GM12891 (cell line): ENCODE data around the gene CIRBP.

Experiments
- DNase-seq: peaks from one replicate; pipeline ENCODE4 v3.0.0; 2011; ENCODE audit warnings: low spot score; ENCODE audit not compliant: insufficient read length
- FAIRE-seq: peaks from 2 replicates; lab custom pipeline; 2011; peaks lifted over from hg19 to GRCh38; lab: Jason Lieb, UNC
- PAX5 ChIP-seq: IDR thresholded peaks from 2 replicates; pipeline ENCODE4 v1.6.1; 2011; ENCODE audit warnings: low read length, moderate library complexity, mild to moderate bottlenecking; ENCODE audit not compliant: insufficient read depth, severe bottlenecking
- POLR2A ChIP-seq: IDR thresholded peaks from 2 replicates; pipeline ENCODE4 v1.6.1; 2011; ENCODE audit warnings: low read depth, low read length, control low read depth
- POLR2AphosphoS5 ChIP-seq: IDR thresholded peaks from 2 replicates; pipeline ENCODE4 v1.6.1; 2011; ENCODE audit warnings: low read depth, low read length, control low read depth
- POU2F2 ChIP-seq: IDR thresholded peaks from 2 replicates; pipeline ENCODE4 v1.6.1; 2011; ENCODE audit warnings: low read depth, mild to moderate bottlenecking, control low read depth, low read length, moderate library complexity
- SPI1 ChIP-seq: IDR thresholded peaks from 2 replicates; pipeline ENCODE4 v1.6.1; 2011; ENCODE audit warnings: low read depth, low read length, control low read depth
- TAF1 ChIP-seq: IDR thresholded peaks from 2 replicates; pipeline ENCODE4 v1.6.1; 2011; ENCODE audit warnings: low read depth, low read length, control low read depth

The CIRBP gene

DNA sequence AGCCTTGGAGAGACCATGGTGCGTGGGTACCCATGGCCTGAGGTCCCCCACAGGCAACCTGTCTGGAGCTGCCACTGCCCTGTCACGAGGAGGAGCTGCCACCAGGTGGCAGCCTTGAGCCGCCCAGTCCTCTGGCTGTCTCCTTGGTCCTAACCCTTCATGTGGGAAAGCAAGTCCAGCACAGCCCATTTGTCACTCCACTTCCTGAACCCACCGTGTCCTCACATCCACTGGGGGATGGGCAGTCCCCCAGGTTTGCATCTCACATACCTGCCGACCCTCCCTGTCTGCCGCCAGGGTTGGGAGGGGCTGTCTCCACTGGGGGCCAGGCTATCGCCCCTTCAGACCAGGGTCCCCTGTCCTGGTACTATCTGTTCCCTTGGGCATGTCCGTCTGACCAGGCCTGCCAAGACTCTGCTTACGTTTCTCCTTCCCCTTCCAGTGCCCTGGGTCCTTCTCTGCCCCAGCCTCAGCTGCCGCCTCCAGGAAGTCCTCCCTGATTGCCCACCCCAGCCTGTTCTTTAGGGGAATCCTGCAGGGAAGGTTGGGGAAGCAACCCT is 10.7 kb downstream of the CIRBP start:
- FAIRE-seq (peak; percentile 95), DNase-seq (peak; percentile 88)
- no peak for TF ChIP-seq POLR2AphosphoS5
- TF ChIP-seq SPI1: no peak
- peak; percentile 14; the same call in 1 of the 2 replicates for TF ChIP-seq POLR2A

DNA sequence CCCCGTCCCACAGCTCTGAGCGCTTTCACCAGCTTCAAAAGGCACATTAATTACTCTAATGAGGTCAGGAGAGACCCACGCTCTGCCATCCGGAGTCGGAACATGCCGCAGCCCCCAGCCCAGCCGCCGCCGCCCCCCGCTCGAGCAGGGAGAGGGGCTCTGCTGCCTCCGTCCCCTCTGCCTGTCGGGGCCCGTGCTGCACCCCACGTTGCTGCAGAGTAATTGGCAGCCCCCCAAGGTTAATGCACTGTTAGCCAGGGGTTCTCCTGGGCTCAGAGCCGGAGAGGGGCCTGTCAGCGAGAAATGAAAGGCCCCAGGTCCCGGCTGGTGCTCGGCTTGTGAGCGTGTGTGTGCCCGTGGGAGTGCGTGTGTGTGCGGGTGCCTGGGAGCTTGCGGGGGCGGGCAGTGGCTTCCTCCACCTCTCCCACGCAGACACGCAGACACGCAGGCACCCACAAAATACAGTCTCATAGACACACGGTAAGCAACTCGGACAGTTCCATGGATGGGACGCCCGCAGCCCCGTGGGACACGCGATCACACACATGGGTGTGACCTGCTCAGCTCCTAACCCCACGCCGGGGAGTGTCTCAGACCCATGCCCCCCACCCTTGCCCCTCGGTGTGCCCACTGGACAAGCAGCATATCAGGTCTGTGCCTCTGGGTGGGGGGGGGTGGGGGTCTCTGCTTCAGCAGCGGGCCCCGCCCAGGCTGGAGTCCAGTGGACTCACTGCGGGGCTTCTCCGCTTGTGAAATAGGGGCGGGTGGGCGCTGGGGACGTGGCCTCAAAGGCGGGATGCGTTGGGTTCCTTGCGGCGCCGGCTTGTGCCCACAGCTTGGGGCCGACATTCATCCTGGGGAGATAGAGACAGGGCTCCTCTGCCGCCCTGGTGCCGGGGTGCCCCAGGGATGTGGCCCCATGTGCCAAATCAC is 11.8 kb downstream of the CIRBP start:
- FAIRE-seq (no peak), DNase-seq (no peak)
- TF ChIP-seq POU2F2: no peak
- no peak for TF ChIP-seq PAX5
- no peak for TF ChIP-seq SPI1
- TF ChIP-seq TAF1: no peak
- no peak for TF ChIP-seq POLR2A
- TF ChIP-seq POLR2AphosphoS5: no peak

DNA sequence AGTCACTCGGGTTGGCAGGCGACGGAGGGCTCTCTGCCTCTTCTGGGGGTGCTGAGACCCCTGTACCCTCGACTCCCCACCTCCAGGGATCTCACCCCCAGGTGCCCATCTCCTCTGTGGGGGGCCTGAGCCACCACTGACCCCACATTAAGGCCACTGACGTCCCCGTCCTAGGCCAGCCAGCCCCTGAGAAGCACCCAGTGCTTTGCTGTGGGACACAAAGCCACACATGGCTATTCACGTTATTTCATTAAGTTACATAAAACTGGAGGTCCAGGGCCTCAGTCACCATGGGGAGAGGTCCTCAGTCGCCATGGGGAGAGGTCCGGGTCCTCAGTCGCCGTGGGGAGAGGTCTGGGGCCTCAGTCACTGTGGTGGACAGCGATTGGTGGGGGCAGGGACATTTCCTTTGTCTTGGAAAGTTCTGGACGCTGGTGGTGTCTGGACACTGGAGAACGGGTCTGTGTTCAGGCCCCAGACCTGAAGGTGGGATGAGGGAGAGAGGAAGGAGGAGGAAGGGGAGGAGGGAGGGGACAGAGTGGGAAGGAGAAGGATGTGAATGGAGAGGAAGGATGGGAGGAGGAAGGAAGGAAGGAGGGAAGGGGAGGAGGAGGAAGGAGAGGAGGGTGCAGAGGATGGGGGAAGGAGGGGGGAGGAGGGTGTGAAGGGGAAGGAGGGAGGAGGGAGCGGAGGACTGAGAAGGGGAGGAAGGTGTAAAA is 12.6 kb downstream of the CIRBP start:
- FAIRE-seq (no peak), DNase-seq (no peak)
- TF ChIP-seq POLR2A: no peak
- TF ChIP-seq POLR2AphosphoS5: no peak
- no peak for TF ChIP-seq POU2F2
- no peak for TF ChIP-seq TAF1
- no peak for TF ChIP-seq PAX5
- TF ChIP-seq SPI1: no peak

DNA sequence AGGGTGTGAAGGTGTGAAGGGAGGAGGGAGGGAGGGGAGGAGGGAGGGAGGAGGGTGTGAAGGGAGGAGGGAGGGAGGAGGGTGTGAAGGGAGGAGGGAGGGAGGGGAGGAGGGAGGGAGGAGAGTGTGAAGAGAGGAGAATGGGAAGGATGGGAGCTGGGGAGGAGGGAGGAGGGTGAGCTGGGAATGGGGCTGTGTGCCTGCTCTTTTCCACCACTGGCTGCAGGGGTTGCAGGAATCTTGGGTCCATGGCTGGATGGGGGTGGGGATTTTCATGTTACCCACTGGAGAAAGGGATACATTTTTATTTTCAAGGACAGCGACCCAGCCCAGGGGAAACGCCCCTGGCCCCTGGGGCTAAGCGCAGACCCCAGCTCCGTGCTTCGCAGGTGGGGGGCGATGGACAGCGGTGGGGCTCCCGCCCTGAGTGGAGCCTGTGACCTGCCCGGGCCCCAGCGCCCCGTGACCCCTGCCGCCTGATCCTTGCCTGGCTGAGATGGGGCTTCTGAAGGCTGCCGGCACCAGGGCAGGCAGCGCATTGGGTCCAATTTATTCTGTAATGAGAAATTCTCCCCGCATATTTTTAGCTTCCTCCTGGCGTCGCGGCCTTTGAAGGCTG is 13.6 kb downstream of the CIRBP start:
- TF ChIP-seq POU2F2: no peak
- no peak for TF ChIP-seq PAX5
- no peak for TF ChIP-seq TAF1
- no peak for TF ChIP-seq POLR2A
- TF ChIP-seq SPI1: no peak
- no peak for TF ChIP-seq POLR2AphosphoS5
- DNase-seq: no peak
- no peak for FAIRE-seq

DNA sequence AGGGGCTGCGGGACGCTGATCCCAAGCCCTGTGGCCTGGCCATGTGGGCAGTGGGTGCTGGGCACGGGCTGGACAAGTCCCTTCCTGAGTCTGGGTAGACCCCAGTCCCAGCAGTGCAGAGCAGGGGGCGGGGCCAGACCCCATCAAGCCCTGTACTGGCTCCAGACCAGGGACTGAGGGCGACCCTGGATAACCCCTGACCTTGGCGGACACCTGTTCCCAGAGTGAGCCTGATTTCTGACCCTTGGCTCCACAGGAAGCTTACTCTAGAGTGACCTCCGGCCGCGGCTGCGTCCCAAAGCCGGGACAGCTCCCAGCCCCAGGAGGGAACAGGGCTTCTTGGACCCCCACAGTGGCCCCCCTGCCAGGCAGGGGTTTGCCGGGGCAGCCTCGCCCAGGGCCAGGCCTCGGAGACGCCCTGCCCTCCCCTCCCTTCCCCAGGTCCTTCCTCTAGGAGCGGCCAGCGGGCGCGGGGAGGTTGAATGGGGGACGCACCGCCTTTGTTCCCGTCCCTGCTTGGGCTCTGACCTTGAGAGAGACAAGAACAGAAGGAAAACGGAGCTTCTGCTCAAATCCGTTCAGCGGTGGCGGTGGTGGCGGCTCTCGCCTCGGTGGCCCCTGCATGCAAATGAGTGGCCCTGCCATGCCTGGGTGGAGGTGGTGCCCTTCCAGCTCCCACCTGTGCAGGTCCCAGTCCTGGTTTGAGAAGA is 14.2 kb downstream of the CIRBP start:
- no peak for TF ChIP-seq POU2F2
- no peak for TF ChIP-seq POLR2AphosphoS5
- TF ChIP-seq POLR2A: no peak
- no peak for TF ChIP-seq SPI1
- TF ChIP-seq TAF1: no peak
- no peak for TF ChIP-seq PAX5

DNA sequence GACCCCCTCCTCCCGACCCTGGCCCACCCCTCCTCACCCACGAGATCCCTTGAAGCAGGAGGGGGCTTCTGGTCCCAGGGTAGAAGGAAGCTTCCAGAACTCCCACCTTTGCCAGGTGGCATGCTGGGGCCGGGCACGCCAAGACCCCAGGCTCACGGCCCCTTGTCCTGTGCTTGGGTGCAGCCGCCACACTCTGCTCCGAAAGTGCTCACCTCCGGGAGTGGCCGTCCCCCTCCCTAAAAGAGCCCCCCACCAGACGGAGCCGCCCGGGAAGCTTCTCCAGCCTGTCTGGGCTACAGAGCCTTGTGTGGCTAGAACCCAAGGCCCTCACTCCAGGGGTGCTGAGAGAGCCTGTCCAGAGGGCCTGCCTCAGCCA is 14.8 kb downstream of the CIRBP start:
- FAIRE-seq: no peak
- no peak for TF ChIP-seq TAF1
- no peak for TF ChIP-seq POU2F2
- no peak for TF ChIP-seq SPI1
- TF ChIP-seq POLR2A: no peak
- TF ChIP-seq PAX5: no peak
- TF ChIP-seq POLR2AphosphoS5: no peak

More for the DNA sequence above, 14.2 kb downstream of the CIRBP start:
- FAIRE-seq (no peak), DNase-seq (no peak)

DNA sequence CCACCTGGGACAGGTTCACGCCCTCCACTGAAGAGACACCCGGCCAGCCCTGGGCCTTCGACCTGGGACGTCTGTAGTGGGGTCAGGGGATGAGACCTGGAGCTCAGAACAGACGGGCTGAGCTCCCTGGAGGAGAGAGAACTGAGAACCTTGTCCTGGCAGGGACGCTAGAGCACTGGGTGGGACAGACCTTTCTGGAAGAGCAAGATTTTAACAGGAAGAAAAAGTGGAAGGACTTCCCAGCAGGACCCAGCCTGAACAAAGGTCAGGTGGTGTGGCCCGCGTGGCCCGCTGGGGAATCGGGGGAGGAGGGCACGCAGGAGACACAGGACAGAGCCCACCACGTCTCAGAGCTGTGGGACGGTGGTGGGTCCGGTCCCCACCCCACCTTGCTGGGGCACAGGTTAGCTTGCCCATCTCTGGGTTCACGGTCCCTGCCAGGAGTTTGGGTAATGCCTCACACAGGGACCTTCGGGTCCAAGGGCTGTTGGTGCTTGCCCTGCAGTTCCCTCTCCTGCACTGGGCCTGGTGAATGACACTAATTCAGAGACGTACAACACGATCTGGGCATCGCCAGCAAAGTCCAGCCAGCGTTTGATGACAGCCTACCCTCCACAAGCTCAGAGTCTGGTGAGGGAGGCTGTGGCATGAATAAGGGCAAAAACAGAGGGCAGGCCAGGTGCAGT is 15.3 kb downstream of the CIRBP start:
- TF ChIP-seq PAX5 (no peak), POLR2AphosphoS5 (no peak), TAF1 (no peak), POU2F2 (no peak), POLR2A (no peak), SPI1 (no peak)
- DNase-seq: no peak
- FAIRE-seq: no peak

More for the DNA sequence above, 14.8 kb downstream of the CIRBP start:
- DNase-seq: no peak

DNA sequence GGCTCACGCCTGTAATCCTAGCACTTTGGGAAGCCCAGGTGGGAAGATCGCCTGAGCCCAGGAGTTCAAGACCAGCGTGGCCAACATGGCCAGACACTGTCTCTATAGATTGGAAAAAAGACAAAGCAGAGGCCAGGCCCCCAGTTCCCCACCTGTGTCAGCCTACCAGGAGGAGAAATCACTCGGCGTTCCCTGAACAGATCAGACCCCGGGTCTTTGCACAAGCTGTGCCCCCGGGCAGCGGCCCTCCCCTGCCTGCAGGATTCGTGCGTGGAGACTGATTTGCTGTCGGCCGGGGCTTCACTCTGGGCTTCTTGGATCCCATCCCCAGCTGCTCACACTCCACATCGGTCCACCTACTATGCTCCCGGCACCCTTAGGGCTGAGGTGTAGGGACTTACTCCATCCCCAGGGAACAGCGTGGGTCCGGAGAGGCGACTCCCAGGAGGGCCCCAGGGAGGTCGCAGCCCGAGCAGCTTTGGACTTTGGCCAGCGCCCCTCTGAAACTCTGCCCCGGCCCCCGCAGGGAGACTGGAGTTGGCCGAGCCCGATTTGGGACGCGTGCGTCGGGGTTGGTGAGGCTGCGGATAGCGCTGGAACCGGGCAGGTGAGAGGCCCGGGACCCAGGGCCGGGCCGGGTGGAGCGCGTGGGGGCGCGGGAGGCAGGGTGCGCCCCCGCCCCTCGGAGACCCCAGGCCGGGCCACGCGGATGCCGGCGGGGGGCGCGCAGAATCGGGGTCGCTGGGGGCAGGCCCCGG is 16.0 kb downstream of the CIRBP start:
- FAIRE-seq: no peak
- no peak for DNase-seq

More for the DNA sequence above, 16.0 kb downstream of the CIRBP start:
- TF ChIP-seq POLR2A (no peak), POU2F2 (no peak), POLR2AphosphoS5 (no peak), PAX5 (no peak), TAF1 (no peak), SPI1 (no peak)
